ENCODE results near the gene SYT14. TPM values are rescaled to one million over a fixed set of nuclear protein-coding genes. Genes with fewer than 3 reads are reported as not detected.

Gene SYT14
- total RNA-seq, 1 experiment from 2014 or later, result 10.3 TPM

- DNase-seq, result no peak
- Histone ChIP-seq H2AK5ac (ENCODE audit: insufficient read length, low read length) (no peak overlapping the region), H3K9ac (ENCODE audit: extremely low read depth, insufficient read length, low read length) (no peak overlapping the region), H3K9me3 (ENCODE audit: control insufficient read depth, low read depth, low read length) (no peaks in the 10 kb centered on the region), H3K4ac (ENCODE audit: low read depth, low read length) (no peak overlapping the region), H3K79me1 (ENCODE audit: insufficient read depth, low read depth, low read length, poor library complexity, severe bottlenecking) (no peaks in the 10 kb centered on the region), H3K14ac (ENCODE audit: insufficient read depth, low read length) (no peak overlapping the region), H4K5ac (ENCODE audit: insufficient read length, low read depth, low read length) (no peak overlapping the region), H2BK120ac (ENCODE audit: low read depth, low read length, poor library complexity, severe bottlenecking) (no peak overlapping the region), H3T11ph (ENCODE audit: low read length) (no peak overlapping the region), H2BK15ac (ENCODE audit: low read depth, low read length) (no peak overlapping the region), H2BK20ac (ENCODE audit: low read depth, low read length, poor library complexity, severe bottlenecking) (no peak overlapping the region), H3K56ac (ENCODE audit: insufficient read length, low read depth, low read length) (no peak overlapping the region), H2BK5ac (ENCODE audit: insufficient read length, low read length) (no peak overlapping the region), H3K4me2 (ENCODE audit: insufficient read depth, insufficient read length, low read length) (no peak overlapping the region), H4K91ac (ENCODE audit: insufficient read length, low read depth, low read length) (no peak overlapping the region), H3K23ac (ENCODE audit: insufficient read length, low read depth, low read length) (no peak overlapping the region), H4K8ac (replicated peaks; ENCODE audit: insufficient read length, low read depth, low read length) (no peak overlapping the region), H3K27ac (ENCODE audit: insufficient read length, low read depth, low read length) (no peak overlapping the region), H3K79me2 (ENCODE audit: insufficient read depth, low read length) (no peaks in the 10 kb centered on the region), H4K20me1 (ENCODE audit: control insufficient read depth, insufficient read depth, insufficient read length) (no peaks in the 10 kb centered on the region), H3K27me3 (ENCODE audit: insufficient read depth, low read length) (no peaks in the 10 kb centered on the region), H2BK12ac (ENCODE audit: insufficient read length, low read depth, low read length) (no peak overlapping the region), H3K23me2 (ENCODE audit: insufficient read length, low read depth, low read length, poor library complexity, severe bottlenecking) (no peaks in the 10 kb centered on the region), H3K18ac (ENCODE audit: insufficient read length, low read depth, low read length) (no peak overlapping the region), H2AFZ (ENCODE audit: low read length) (no peak overlapping the region), H3K4me1 (ENCODE audit: insufficient read depth, low read length) (no peaks in the 10 kb centered on the region)
- peaks cover 0 to 3% of the 10 kb centered on the region in 2 experiments; a peak in 2 of 5 replicates for H3K9me3 Mint-ChIP-seq
- H3K4me1 Mint-ChIP-seq, result no peaks in the 10 kb centered on the region
- H3K36me3 Mint-ChIP-seq (ENCODE audit: insufficient read depth in 1 of 3, low read depth in 3 of 3), result peaks cover 4 to 16% (median 12%) of the 10 kb centered on the region in 3 experiments
- no peaks in the 10 kb centered on the region for H3K27me3 Mint-ChIP-seq (ENCODE audit: low read depth)
- no CpG with 5 or more reads among the region's 6 CpGs for WGBS (ENCODE audit: extremely low coverage, insufficient read length, low lambda C conversion rate)
- no peak overlapping the region for H3K27ac Mint-ChIP-seq
- no peak for TF ChIP-seq CTCF (conservative IDR thresholded peaks at IDR 0.05)
- H3K4me3 Mint-ChIP-seq, result no peak overlapping the region
Measured at GRCh38 chr1:210089855-210090254, 151.8 kb downstream of the SYT14 start.
